WERI-Rb-1 (cell line): ENCODE results near the gene SSBP3.

ENCODE experiments used
- DNase-seq: peaks from one replicate; pipeline ENCODE4 v3.0.0-alpha.2; 2020
- H3K27ac ChIP-seq: fragments of 250-450 bp; sonication (Bioruptor Pico); 2 replicates; pipeline ENCODE4 v1.5.1; 2020; ENCODE audit warnings: mild to moderate bottlenecking, moderate library complexity
- H3K27me3 ChIP-seq: fragments of 250-450 bp; sonication (Bioruptor Pico); 2 replicates; pipeline ENCODE4 v1.5.1; 2021; ENCODE audit warnings: mild to moderate bottlenecking, low read depth, moderate library complexity; ENCODE audit not compliant: insufficient read depth, severe bottlenecking
- H3K36me3 ChIP-seq: fragments of 250-450 bp; sonication (Bioruptor Pico); 2 replicates; pipeline ENCODE4 v1.5.1; 2020; ENCODE audit warnings: mild to moderate bottlenecking, moderate library complexity
- H3K4me3 ChIP-seq: 2 replicates; pipeline ENCODE4 v1.5.1; 2011; ENCODE audit warnings: low read depth, mild to moderate bottlenecking, control low read depth, low read length
- H3K9me3 ChIP-seq: fragments of 250-450 bp; sonication (Bioruptor Pico); 2 replicates; pipeline ENCODE4 v1.5.1; 2021; ENCODE audit warnings: mild to moderate bottlenecking, moderate library complexity; ENCODE audit not compliant: severe bottlenecking
- TF ChIP-seq, protein P1 (sequence below): IDR thresholded peaks from 2 replicates; pipeline ENCODE4 v1.5.1; 2011; ENCODE audit warnings: low read depth, mild to moderate bottlenecking, control low read depth, inconsistent platforms, low read length

The SSBP3 gene

GRCh38 chr1:54272772-54273091 is 133.5 kb downstream of the SSBP3 start:
- DNase-seq: no peak
- no peak overlapping the region for H3K4me3 ChIP-seq
- H3K27ac ChIP-seq: peak overlapping the region; percentile 87
- no peaks in the 10 kb centered on the region for H3K27me3 ChIP-seq
- TF ChIP-seq, protein P1, sequence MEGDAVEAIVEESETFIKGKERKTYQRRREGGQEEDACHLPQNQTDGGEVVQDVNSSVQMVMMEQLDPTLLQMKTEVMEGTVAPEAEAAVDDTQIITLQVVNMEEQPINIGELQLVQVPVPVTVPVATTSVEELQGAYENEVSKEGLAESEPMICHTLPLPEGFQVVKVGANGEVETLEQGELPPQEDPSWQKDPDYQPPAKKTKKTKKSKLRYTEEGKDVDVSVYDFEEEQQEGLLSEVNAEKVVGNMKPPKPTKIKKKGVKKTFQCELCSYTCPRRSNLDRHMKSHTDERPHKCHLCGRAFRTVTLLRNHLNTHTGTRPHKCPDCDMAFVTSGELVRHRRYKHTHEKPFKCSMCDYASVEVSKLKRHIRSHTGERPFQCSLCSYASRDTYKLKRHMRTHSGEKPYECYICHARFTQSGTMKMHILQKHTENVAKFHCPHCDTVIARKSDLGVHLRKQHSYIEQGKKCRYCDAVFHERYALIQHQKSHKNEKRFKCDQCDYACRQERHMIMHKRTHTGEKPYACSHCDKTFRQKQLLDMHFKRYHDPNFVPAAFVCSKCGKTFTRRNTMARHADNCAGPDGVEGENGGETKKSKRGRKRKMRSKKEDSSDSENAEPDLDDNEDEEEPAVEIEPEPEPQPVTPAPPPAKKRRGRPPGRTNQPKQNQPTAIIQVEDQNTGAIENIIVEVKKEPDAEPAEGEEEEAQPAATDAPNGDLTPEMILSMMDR: no peak
- H3K36me3 ChIP-seq: peaks cover 60% of the 10 kb centered on the region
- no peaks in the 10 kb centered on the region for H3K9me3 ChIP-seq

- no peaks in the 10 kb centered on the region for H3K27me3 ChIP-seq
- TF ChIP-seq, protein P1: no peak
- no peak for DNase-seq
- H3K4me3 ChIP-seq: no peak overlapping the region
- no peaks in the 10 kb centered on the region for H3K9me3 ChIP-seq
- peak overlapping the region; percentile 87 for H3K27ac ChIP-seq
- peaks cover 58% of the 10 kb centered on the region for H3K36me3 ChIP-seq
These were observed 134.1 kb downstream of the SSBP3 start for GRCh38 chr1:54272134-54272533.

- Histone ChIP-seq H3K4me3 (no peak overlapping the region), H3K9me3 (no peaks in the 10 kb centered on the region), H3K27ac (no peak overlapping the region), H3K27me3 (no peaks in the 10 kb centered on the region), H3K36me3 (peaks cover 59% of the 10 kb centered on the region)
- no peak for DNase-seq
- TF ChIP-seq, protein P1: no peak
These were observed 134.9 kb downstream of the SSBP3 start for GRCh38 chr1:54271341-54271740.

GRCh38 chr1:54270543-54270942 is 135.7 kb downstream of the SSBP3 start:
- no peaks in the 10 kb centered on the region for H3K27me3 ChIP-seq
- H3K9me3 ChIP-seq: no peaks in the 10 kb centered on the region
- no peak overlapping the region; the same call in 1 of the 2 replicates for H3K27ac ChIP-seq
- TF ChIP-seq, protein P1: no peak
- H3K4me3 ChIP-seq: no peak overlapping the region
- no peak for DNase-seq
- H3K36me3 ChIP-seq: peaks cover 59% of the 10 kb centered on the region

DNA sequence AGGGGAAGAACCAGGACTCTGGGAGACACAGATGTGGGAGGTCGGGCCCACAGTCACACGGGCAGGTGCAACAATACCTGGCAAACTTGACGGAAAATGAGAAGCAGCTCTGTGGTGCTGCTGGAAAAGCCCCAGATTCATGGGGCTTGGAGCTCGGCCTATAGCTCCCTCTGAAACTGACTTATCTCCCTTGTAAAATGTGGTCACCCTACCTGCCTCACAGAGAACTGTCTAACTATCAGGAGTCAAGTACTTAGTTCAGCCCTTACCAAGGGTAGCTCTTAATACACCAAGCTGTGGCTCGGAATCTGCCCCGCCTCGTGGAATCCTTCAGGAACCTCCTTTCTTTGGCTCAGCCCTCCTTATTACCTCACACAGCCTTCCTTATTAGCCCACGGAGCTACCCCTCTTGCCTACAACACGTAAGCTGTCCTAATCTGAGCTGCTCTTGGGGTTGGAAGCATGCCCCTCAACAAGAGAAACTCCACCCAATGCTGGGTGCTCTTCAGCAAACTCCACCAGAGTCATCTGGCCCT is 137.4 kb downstream of the SSBP3 start:
- no peak for DNase-seq
- H3K36me3 ChIP-seq: peaks cover 73% of the 10 kb centered on the region
- H3K9me3 ChIP-seq: no peaks in the 10 kb centered on the region
- H3K4me3 ChIP-seq: no peak overlapping the region
- no peak overlapping the region for H3K27ac ChIP-seq
- no peaks in the 10 kb centered on the region for H3K27me3 ChIP-seq
- TF ChIP-seq, protein P1: no peak
